Thyroid gland (tissue), 4 donors: ENCODE data around the gene BMP2K.

Source experiments
- CTCF ChIP-seq, 6 experiments: fragments of 200-600 bp in 3 of 6; fragments of 450-650 bp in 3 of 6; sonication (generic) in 3 of 6; IDR thresholded peaks; one replicate each; pipeline ENCODE4 v1.5.1; 2016 to 2019; ENCODE audit warnings: antibody characterized with exemption in 6 of 6, mild to moderate bottlenecking in 2 of 6, inconsistent platforms in 1 of 6, moderate library complexity in 1 of 6
- POLR2A ChIP-seq, 2 donors: fragments of 450-650 bp; IDR thresholded peaks; one replicate each; pipeline ENCODE4 v1.6.1; 2017; ENCODE audit warnings: antibody characterized with exemption in 2 of 2, mild to moderate bottlenecking in 2 of 2, moderate library complexity in 1 of 2

- TF ChIP-seq CTCF (IDR thresholded peaks at IDR 0.05) (no peak), POLR2A (IDR thresholded peaks at IDR 0.05) (no peak)
Observed at GRCh38 chr4:78780093-78780492, 3.9 kb downstream of the BMP2K start.
